ENCODE measurements around the gene CXCL3. TPM values are rescaled to one million over a fixed set of nuclear protein-coding genes. Genes with fewer than 3 reads are reported as not detected.

Gene CXCL3
- total and polyA plus RNA-seq, 2 experiments from 2014 or later, result 3.6 to 19.5 TPM

DNA sequence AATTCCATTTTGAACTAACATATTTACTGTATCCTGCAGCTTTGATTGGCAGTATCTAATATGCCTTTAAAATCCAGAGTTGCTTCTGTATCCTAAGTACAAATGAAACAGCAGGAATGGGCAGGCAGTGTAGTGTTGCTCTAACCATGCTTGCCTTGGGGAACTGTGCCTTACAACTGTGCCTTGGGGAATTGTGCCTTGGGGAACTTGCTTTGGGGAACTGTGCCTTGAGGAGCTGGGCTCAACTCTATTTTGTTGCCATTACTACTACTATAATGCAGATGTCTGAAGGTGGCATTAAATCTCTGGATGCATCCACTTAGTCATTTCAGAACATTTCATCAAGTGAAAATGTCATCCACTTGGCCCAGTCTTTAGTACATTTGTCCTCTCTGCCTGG is 6.9 kb downstream of the CXCL3 start:
- H3K4me1 ChIP-seq (ENCODE audit: insufficient read depth), result peaks cover 11% of the 10 kb centered on the region; the same call in 1 of the 2 replicates
- H3F3A ChIP-seq (replicated peaks; ENCODE audit: low read depth), result no peaks in the 10 kb centered on the region
- H4K20me1 ChIP-seq (replicated peaks; ENCODE audit: insufficient read depth), result no peaks in the 10 kb centered on the region
- DNase-seq (ENCODE audit: low spot score) (no peak), ATAC-seq (no peak)
- H3K79me2 ChIP-seq (replicated peaks; ENCODE audit: insufficient read depth), result no peaks in the 10 kb centered on the region
- H3K27me3 ChIP-seq (ENCODE audit: insufficient read depth), result no peaks in the 10 kb centered on the region
- H2AFZ ChIP-seq, result no peak overlapping the region
- no peaks in the 10 kb centered on the region for H3K36me3 ChIP-seq (ENCODE audit: insufficient read depth)
- Mint-ChIP-seq H3K4me1 (peaks cover 13% of the 10 kb centered on the region; the same call in 2 of the 3 replicates), H3K27ac (no peak overlapping the region), H3K4me3 (no peak overlapping the region), H3K9me3 (no peaks in the 10 kb centered on the region), H3K27me3 (ENCODE audit: insufficient read depth, low read depth, poor library complexity) (no peaks in the 10 kb centered on the region), H3K36me3 (ENCODE audit: low read depth) (no peaks in the 10 kb centered on the region; the same call in 2 of the 3 replicates)
- H3K27ac ChIP-seq (ENCODE audit: low read depth), result no peak overlapping the region
- no peak overlapping the region for H3K4me2 ChIP-seq
- H3K4me3 ChIP-seq, result no peak overlapping the region
- H3K9me2 ChIP-seq (ENCODE audit: insufficient read depth), result no peaks in the 10 kb centered on the region
- TF ChIP-seq, protein P1, sequence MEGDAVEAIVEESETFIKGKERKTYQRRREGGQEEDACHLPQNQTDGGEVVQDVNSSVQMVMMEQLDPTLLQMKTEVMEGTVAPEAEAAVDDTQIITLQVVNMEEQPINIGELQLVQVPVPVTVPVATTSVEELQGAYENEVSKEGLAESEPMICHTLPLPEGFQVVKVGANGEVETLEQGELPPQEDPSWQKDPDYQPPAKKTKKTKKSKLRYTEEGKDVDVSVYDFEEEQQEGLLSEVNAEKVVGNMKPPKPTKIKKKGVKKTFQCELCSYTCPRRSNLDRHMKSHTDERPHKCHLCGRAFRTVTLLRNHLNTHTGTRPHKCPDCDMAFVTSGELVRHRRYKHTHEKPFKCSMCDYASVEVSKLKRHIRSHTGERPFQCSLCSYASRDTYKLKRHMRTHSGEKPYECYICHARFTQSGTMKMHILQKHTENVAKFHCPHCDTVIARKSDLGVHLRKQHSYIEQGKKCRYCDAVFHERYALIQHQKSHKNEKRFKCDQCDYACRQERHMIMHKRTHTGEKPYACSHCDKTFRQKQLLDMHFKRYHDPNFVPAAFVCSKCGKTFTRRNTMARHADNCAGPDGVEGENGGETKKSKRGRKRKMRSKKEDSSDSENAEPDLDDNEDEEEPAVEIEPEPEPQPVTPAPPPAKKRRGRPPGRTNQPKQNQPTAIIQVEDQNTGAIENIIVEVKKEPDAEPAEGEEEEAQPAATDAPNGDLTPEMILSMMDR (conservative IDR thresholded peaks at IDR 0.05; ENCODE audit: low read depth in 2 of 2), result no peak
- TF ChIP-seq EZH2phosphoT487 (IDR thresholded peaks at IDR 0.05; ENCODE audit: unreplicated experiment) (no peak), EZH2 (IDR thresholded peaks at IDR 0.05; ENCODE audit: low read depth, unreplicated experiment) (no peak), CREB1 (CRISPR knock-in tag; IDR thresholded peaks at IDR 0.05; ENCODE audit: low read depth) (no peak), REST (IDR thresholded peaks at IDR 0.05; ENCODE audit: unreplicated experiment) (no peak), POLR2AphosphoS5 (IDR thresholded peaks at IDR 0.05; ENCODE audit: low read depth) (no peak), ZNF462 (CRISPR knock-in tag; IDR thresholded peaks at IDR 0.05) (no peak), NANOG (IDR thresholded peaks at IDR 0.05; ENCODE audit: borderline replicate concordance) (no peak), ZNF331 (CRISPR knock-in tag; IDR thresholded peaks at IDR 0.05; ENCODE audit: low read depth) (no peak), JUNB (IDR thresholded peaks at IDR 0.05; ENCODE audit: unreplicated experiment) (no peak)
- TF ChIP-seq, protein P2, sequence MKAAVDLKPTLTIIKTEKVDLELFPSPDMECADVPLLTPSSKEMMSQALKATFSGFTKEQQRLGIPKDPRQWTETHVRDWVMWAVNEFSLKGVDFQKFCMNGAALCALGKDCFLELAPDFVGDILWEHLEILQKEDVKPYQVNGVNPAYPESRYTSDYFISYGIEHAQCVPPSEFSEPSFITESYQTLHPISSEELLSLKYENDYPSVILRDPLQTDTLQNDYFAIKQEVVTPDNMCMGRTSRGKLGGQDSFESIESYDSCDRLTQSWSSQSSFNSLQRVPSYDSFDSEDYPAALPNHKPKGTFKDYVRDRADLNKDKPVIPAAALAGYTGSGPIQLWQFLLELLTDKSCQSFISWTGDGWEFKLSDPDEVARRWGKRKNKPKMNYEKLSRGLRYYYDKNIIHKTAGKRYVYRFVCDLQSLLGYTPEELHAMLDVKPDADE (IDR thresholded peaks at IDR 0.05), result no peak

Data from GM23338 (cell line).